ENCODE results near the gene DDC.

DDC gene

DNA sequence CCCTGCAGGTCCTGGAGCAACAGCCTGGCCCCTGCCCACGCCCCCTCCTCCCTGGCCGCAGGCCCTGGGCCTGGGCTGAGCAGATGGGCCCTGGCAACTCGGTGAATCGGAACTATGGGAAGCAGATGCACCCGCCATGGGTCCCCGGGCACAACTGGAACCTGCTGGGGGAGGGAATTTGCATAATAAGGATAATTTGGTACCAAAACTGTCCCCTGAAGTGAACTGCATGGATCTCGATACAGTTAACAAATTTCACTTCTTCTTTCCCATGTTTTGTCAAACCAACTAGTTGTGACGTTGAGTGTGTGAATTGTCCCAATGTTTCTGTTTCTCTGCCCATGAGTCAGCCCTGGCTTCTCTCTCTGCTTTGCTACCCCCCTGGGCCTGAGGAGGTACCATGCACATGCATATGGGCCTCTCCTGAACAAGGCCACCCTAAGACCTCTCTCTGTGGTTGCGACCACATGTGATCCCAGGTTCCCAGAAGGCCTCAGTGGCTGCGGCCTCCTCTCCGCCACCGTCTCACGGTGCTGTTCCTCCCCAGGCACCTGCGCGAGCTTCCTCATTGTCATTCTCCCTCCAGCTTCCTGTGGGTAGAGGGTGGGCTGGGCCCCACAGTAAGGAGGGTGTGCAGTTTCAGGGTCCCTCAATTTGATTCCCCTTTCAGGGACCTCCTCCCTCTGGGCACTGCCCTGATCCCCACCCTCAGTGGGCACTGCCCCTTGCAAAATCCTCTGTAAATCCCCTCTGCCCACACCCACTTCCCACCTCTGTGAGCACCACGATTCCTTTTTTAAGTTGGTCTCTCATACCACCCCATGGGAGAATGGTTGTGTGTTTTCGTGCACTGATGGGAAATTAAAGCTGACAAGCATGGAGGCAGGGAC, 155.1 kb downstream of the DDC start:
- DNase-seq = no peak

Measured in SHP77 (cell line).